Astrocyte of the hippocampus (primary cell): Measurements from ENCODE around the gene TNIP1.
A peak's percentile ranks its signal among the peaks of the same experiment; 100 is the strongest.

ENCODE experiments used
- DNase-seq: peaks from one replicate; pipeline ENCODE4 v3.0.0; 2011; ENCODE audit warnings: low read depth, low spot score

TNIP1 gene

GRCh38 chr5:151084363-151084762 is 3.5 kb upstream of the TNIP1 start:
- DNase-seq: no peak

- peak; percentile 78 for DNase-seq
These were observed 2.3 kb upstream of the TNIP1 start for GRCh38 chr5:151083081-151083676.

GRCh38 chr5:151082282-151082902 is 1.6 kb upstream of the TNIP1 start:
- peak; percentile 58 for DNase-seq

GRCh38 chr5:151081431-151082281 is 822 bp upstream of the TNIP1 start:
- no peak for DNase-seq

- peak; percentile 62 for DNase-seq
These were observed 809 bp downstream of the TNIP1 start for GRCh38 chr5:151079838-151080612.

- DNase-seq: no peak
These were observed 2.2 kb downstream of the TNIP1 start for GRCh38 chr5:151078490-151079262.

GRCh38 chr5:151077967-151078366 is 2.9 kb downstream of the TNIP1 start:
- no peak for DNase-seq

GRCh38 chr5:151077419-151077818 is 3.4 kb downstream of the TNIP1 start:
- DNase-seq: no peak

- no peak for DNase-seq
These were observed 4.2 kb downstream of the TNIP1 start for GRCh38 chr5:151076616-151077015.

GRCh38 chr5:151075698-151076331 is 5.0 kb downstream of the TNIP1 start:
- DNase-seq: peak; percentile 22

- no peak for DNase-seq
These were observed 6.3 kb downstream of the TNIP1 start for GRCh38 chr5:151074557-151074956.

GRCh38 chr5:151073280-151073679 is 7.6 kb downstream of the TNIP1 start:
- no peak for DNase-seq

- peak; percentile 88 for DNase-seq
These were observed 8.2 kb downstream of the TNIP1 start for GRCh38 chr5:151072630-151073025.

- DNase-seq: no peak
These were observed 8.8 kb downstream of the TNIP1 start for GRCh38 chr5:151071848-151072629.

- no peak for DNase-seq
These were observed 9.8 kb downstream of the TNIP1 start for GRCh38 chr5:151071021-151071420.

GRCh38 chr5:151070449-151070848 is 10.4 kb downstream of the TNIP1 start:
- DNase-seq: no peak

GRCh38 chr5:151068433-151069197 is 12.2 kb downstream of the TNIP1 start:
- DNase-seq: peak; percentile 41

GRCh38 chr5:151067632-151068432 is 13.0 kb downstream of the TNIP1 start:
- DNase-seq: peak; percentile 28
